K562 (cell line): ENCODE data around the gene PRKAR2B. TPM values are rescaled to one million over a fixed set of nuclear protein-coding genes. Genes with fewer than 3 reads are reported as not detected.
A peak's percentile ranks its signal among the peaks of the same experiment; 100 is the strongest.

Source experiments
- BRF2 ChIP-seq: IDR thresholded peaks from 3 replicates; pipeline ENCODE4 v1.6.1; 2011; ENCODE audit warnings: borderline replicate concordance, mild to moderate bottlenecking; ENCODE audit not compliant: insufficient read length, insufficient read depth
- CHCHD3 ChIP-seq: fragments of 250-450 bp; sonication (Bioruptor Pico); IDR thresholded peaks from 2 replicates; pipeline ENCODE4 v2.1.2; 2022; ENCODE audit warnings: mild to moderate bottlenecking
- DIDO1 ChIP-seq: fragments of 450-650 bp; IDR thresholded peaks from 2 replicates; pipeline ENCODE4 v1.6.1; 2016; ENCODE audit warnings: low read depth, missing biosample characterization, missing genetic modification characterization
- HES1 ChIP-seq: fragments of 450-650 bp; IDR thresholded peaks from 2 replicates; pipeline ENCODE4 v1.6.1; 2016; ENCODE audit warnings: low read depth, mild to moderate bottlenecking, moderate library complexity
- MEF2D ChIP-seq: conservative IDR thresholded peaks from 2 replicates; pipeline ENCODE4 v1.6.1; 2016; ENCODE audit warnings: low read depth, missing genetic modification characterization, missing compliant biosample characterization
- NCOA1 ChIP-seq: fragments of 450-650 bp; IDR thresholded peaks from 2 replicates; pipeline ENCODE4 v1.6.1; 2016; ENCODE audit warnings: low read depth
- PHTF2 ChIP-seq: fragments of 250-450 bp; sonication (Bioruptor Pico); IDR thresholded peaks from 2 replicates; pipeline ENCODE4 v1.5.0; 2021; ENCODE audit warnings: mild to moderate bottlenecking
- RBM22 ChIP-seq: fragments of 200-400 bp; formaldehyde crosslinking; IDR thresholded peaks from 2 replicates; pipeline ENCODE4 v1.6.1; 2018; ENCODE audit warnings: low read length, low read depth; ENCODE audit not compliant: poor library complexity, severe bottlenecking
- RERE ChIP-seq: sonication (generic); formaldehyde crosslinking; IDR thresholded peaks from 2 replicates; pipeline ENCODE4 v1.8.0; 2023; ENCODE audit warnings: missing genetic modification reagents, mild to moderate bottlenecking, borderline replicate concordance
- SAFB ChIP-seq: fragments of 200-400 bp; formaldehyde crosslinking; IDR thresholded peaks from 2 replicates; pipeline ENCODE4 v1.6.1; 2017; ENCODE audit warnings: low read depth, low read length, borderline replicate concordance
- SMAD1 ChIP-seq: fragments of 150-350 bp; IDR thresholded peaks from 2 replicates; pipeline ENCODE4 v1.6.1; 2014; ENCODE audit warnings: low read length, low read depth; ENCODE audit not compliant: partially characterized antibody
- SMARCE1 ChIP-seq: fragments of 450-650 bp; IDR thresholded peaks from 2 replicates; pipeline ENCODE4 v1.7.1; 2016; ENCODE audit warnings: mild to moderate bottlenecking
- TBL1XR1 ChIP-seq, 2 experiments: IDR thresholded peaks; 2 replicates each; pipeline ENCODE4 v1.6.1; 2012; ENCODE audit warnings: improper control_type of control experiment in 2 of 2, low read length in 2 of 2, mild to moderate bottlenecking in 1 of 2
- ZNF134 ChIP-seq: fragments of 250-450 bp; sonication (Bioruptor Pico); conservative IDR thresholded peaks from 2 replicates; pipeline ENCODE4 v1.4.0; 2020
- ZNF224 ChIP-seq: sonication (generic); formaldehyde crosslinking; IDR thresholded peaks from 2 replicates; pipeline ENCODE4 v1.8.0; 2022; ENCODE audit warnings: mild to moderate bottlenecking, missing genetic modification reagents
- ZNF583 ChIP-seq: fragments of 250-450 bp; sonication (Bioruptor Pico); IDR thresholded peaks from 2 replicates; pipeline ENCODE4 v1.4.0; 2020
- ZSCAN29 ChIP-seq: fragments of 450-650 bp; IDR thresholded peaks from 2 replicates; pipeline ENCODE4 v1.6.1; 2017
- polyA plus RNA-seq, 8 experiments: library from polyadenylated mRNA; depleted of rRNA in 4 of 8; stranded (reverse) in 5 of 8; unstranded in 3 of 8; fragments of >200 nt; fragmentation: Nextera tagmentation in 2 of 8; fragmentation: Illumina TruSeq in 1 of 8; extraction: Ambion mirVana in 2 of 8; extraction: Trizol in 1 of 8; gene quantifications; 2 replicates each; pipeline versions ENCODE4 v1.2.1 to v1.2.3, GENCODE V29; 2011 to 2014; ENCODE audit warnings: inconsistent platforms in 1 of 8, missing spikeins in 1 of 8
- total RNA-seq, 7 experiments: library from RNA; depleted of rRNA in 6 of 7; stranded (reverse); fragments of >200 nt in 6 of 7; fragmentation: Illumina TruSeq in 2 of 7; extraction: Trizol in 2 of 7; gene quantifications; 2 replicates each; pipeline versions ENCODE4 v1.2.1 to v1.2.3, GENCODE V29; 2011 to 2021; ENCODE audit warnings: low replicate concordance in 1 of 7
- TF ChIP-seq, protein P1 (sequence below): sonication (generic); formaldehyde crosslinking; IDR thresholded peaks from 2 replicates; pipeline ENCODE4 v1.8.1; 2023; ENCODE audit warnings: missing genetic modification reagents, mild to moderate bottlenecking, borderline replicate concordance

The PRKAR2B gene
- total and polyA plus RNA-seq, 9 of the 15 experiments (the other 6 are each of a cell fraction or from before 2014, with no cell fraction given) = 59.0 to 173 (median 129) TPM

DNA sequence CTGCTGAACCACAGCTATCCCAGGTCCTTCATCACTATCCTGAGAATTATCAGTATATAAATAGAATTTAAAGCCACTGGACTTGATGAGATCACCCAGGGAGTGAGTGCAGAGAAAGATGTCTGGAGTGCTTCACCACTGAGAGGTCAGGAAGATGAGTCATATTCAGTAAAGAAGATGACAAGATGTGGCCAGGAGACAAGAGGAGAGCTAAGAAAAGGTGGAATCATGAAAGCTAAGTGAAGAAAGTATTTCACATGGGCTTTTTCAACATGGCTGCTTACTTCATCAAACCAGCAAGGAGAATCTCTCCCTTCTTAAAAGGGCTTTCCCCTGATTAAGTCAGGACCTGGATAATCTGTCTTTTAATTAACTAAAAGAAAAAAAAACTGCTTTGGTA, 9.1 kb upstream of the PRKAR2B start (continued):
- TF ChIP-seq RERE (CRISPR knock-in tag) (no peak), SAFB (no peak), BRF2 (no peak), MEF2D (tag) (peak; percentile 85), SMAD1 (no peak), ZNF224 (no peak), DIDO1 (no peak), ZNF583 (CRISPR knock-in tag) (no peak), NCOA1 (peak; percentile 70; the same call in 1 of the 2 replicates), RBM22 (no peak), CHCHD3 (CRISPR knock-in tag) (no peak), PHTF2 (no peak), SMARCE1 (peak; percentile 99), HES1 (peak; percentile 56; the same call in 1 of the 2 replicates), ZSCAN29 (no peak), TBL1XR1 (IDR thresholded peaks at IDR 0.05; ENCODE audit: low read length in 2 of 2) (peak in 1 of 2 experiments; percentile 94; a peak in 2 of 4 replicates), ZNF134 (CRISPR knock-in tag) (no peak)
- TF ChIP-seq, protein P1, sequence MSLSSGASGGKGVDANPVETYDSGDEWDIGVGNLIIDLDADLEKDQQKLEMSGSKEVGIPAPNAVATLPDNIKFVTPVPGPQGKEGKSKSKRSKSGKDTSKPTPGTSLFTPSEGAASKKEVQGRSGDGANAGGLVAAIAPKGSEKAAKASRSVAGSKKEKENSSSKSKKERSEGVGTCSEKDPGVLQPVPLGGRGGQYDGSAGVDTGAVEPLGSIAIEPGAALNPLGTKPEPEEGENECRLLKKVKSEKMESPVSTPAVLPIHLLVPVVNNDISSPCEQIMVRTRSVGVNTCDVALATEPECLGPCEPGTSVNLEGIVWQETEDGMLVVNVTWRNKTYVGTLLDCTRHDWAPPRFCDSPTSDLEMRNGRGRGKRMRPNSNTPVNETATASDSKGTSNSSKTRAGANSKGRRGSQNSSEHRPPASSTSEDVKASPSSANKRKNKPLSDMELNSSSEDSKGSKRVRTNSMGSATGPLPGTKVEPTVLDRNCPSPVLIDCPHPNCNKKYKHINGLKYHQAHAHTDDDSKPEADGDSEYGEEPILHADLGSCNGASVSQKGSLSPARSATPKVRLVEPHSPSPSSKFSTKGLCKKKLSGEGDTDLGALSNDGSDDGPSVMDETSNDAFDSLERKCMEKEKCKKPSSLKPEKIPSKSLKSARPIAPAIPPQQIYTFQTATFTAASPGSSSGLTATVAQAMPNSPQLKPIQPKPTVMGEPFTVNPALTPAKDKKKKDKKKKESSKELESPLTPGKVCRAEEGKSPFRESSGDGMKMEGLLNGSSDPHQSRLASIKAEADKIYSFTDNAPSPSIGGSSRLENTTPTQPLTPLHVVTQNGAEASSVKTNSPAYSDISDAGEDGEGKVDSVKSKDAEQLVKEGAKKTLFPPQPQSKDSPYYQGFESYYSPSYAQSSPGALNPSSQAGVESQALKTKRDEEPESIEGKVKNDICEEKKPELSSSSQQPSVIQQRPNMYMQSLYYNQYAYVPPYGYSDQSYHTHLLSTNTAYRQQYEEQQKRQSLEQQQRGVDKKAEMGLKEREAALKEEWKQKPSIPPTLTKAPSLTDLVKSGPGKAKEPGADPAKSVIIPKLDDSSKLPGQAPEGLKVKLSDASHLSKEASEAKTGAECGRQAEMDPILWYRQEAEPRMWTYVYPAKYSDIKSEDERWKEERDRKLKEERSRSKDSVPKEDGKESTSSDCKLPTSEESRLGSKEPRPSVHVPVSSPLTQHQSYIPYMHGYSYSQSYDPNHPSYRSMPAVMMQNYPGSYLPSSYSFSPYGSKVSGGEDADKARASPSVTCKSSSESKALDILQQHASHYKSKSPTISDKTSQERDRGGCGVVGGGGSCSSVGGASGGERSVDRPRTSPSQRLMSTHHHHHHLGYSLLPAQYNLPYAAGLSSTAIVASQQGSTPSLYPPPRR (CRISPR knock-in tag) = no peak
